Skeletal muscle cell (primary cell): ENCODE measurements around the gene DLEU7.
A peak's percentile ranks its signal among the peaks of the same experiment; 100 is the strongest.

Experiments
- DNase-seq: peaks from one replicate; pipeline ENCODE4 v3.0.0-alpha.2; 2010; ENCODE audit warnings: low read depth
- H3K4me3 ChIP-seq: 2 replicates; pipeline ENCODE4 v1.5.1; 2011; ENCODE audit warnings: low read depth, mild to moderate bottlenecking, control low read depth, low read length, moderate library complexity

DLEU7 gene

GRCh38 chr13:50798923-50799322 lies 44.6 kb downstream of the DLEU7 start:
- H3K4me3 ChIP-seq, result no peak overlapping the region
- DNase-seq, result peak; percentile 25

GRCh38 chr13:50797091-50797490 lies 46.4 kb downstream of the DLEU7 start:
- no peak for DNase-seq

GRCh38 chr13:50796463-50796862 lies 47.0 kb downstream of the DLEU7 start:
- DNase-seq, result no peak
- H3K4me3 ChIP-seq, result no peak overlapping the region

More at GRCh38 chr13:50797091-50797490, 46.4 kb downstream of the DLEU7 start:
- no peak overlapping the region for H3K4me3 ChIP-seq

GRCh38 chr13:50794226-50794625 lies 49.3 kb downstream of the DLEU7 start:
- no peak overlapping the region for H3K4me3 ChIP-seq
- no peak for DNase-seq

GRCh38 chr13:50793026-50793425 lies 50.5 kb downstream of the DLEU7 start:
- no peak for DNase-seq
- no peak overlapping the region for H3K4me3 ChIP-seq

- DNase-seq, result no peak
- no peak overlapping the region for H3K4me3 ChIP-seq
Measured at GRCh38 chr13:50788551-50789210, 54.8 kb downstream of the DLEU7 start.

GRCh38 chr13:50787316-50788195 lies 55.9 kb downstream of the DLEU7 start:
- DNase-seq, result no peak
- no peak overlapping the region for H3K4me3 ChIP-seq

GRCh38 chr13:50783717-50784290 lies 59.7 kb downstream of the DLEU7 start:
- H3K4me3 ChIP-seq, result no peak overlapping the region
- DNase-seq, result no peak

GRCh38 chr13:50783066-50783465 lies 60.4 kb downstream of the DLEU7 start:
- DNase-seq, result no peak
- H3K4me3 ChIP-seq, result no peak overlapping the region

GRCh38 chr13:50780201-50781015 lies 63.1 kb downstream of the DLEU7 start:
- no peak for DNase-seq
- no peak overlapping the region for H3K4me3 ChIP-seq

- no peak overlapping the region for H3K4me3 ChIP-seq
- DNase-seq, result no peak
Measured at GRCh38 chr13:50779443-50780200, 63.9 kb downstream of the DLEU7 start.
